A549 treated with AZD9567 at 1 μM for 4 hours (cell line): Measurements from ENCODE around the gene SEPTIN10. TPM values are rescaled to one million over a fixed set of nuclear protein-coding genes. Genes with fewer than 3 reads are reported as not detected.

Experiments used
- total RNA-seq: library from RNA; stranded (reverse); fragments of 200-300 nt; extraction: Qiagen RNA extraction; gene quantifications from 5 replicates; pipeline ENCODE4 v1.2.3, GENCODE V29; 2022; ENCODE audit not compliant: insufficient read depth

Gene SEPTIN10
- 33.2 to 46.4 TPM (median 42.4 TPM) in 5 replicates for total RNA-seq

GRCh38 chr2:109613922-109614714 lies at the start of gene SEPTIN10, which contains the start of gene SOWAHC:
Gene SEPTIN10, minus strand, starts transcription at chr2:109613966. Its CDS starts 139 bp downstream, at chr2:109613827.
Gene SOWAHC, plus strand, starts transcription at chr2:109614364. Its CDS starts 126 bp downstream, at chr2:109614490.

Other genes starting within 250 kb of the SEPTIN10 start
- gene SOWAHC, start 398 bp upstream of the SEPTIN10 start, total RNA-seq = 7.7 to 12.0 TPM (median 10.1 TPM) in 5 replicates
- 4.7 to 9.0 TPM (median 6.9 TPM) in 5 replicates for gene RGPD5, start 180.3 kb upstream of the SEPTIN10 start, total RNA-seq